ENCODE measurements around the gene SEMA5A.

Gene SEMA5A

GRCh38 chr5:9470410-9470809 lies 75.5 kb downstream of the SEMA5A start:
- Histone ChIP-seq H3K27ac (replicated peaks) (no peak overlapping the region), H3K27me3 (ENCODE audit: insufficient read depth, poor library complexity, severe bottlenecking) (peaks cover 2% of the 10 kb centered on the region), H3K4me3 (replicated peaks; ENCODE audit: insufficient read depth, low read length) (no peak overlapping the region)
- TF ChIP-seq POLR2AphosphoS5 (IDR thresholded peaks at IDR 0.05; ENCODE audit: low read depth) (no peak), CTCF (IDR thresholded peaks at IDR 0.05; ENCODE audit: insufficient read depth, low read length) (no peak), SPI1 (IDR thresholded peaks at IDR 0.05; ENCODE audit: borderline replicate concordance, low read depth) (no peak), GABPA (IDR thresholded peaks at IDR 0.05; ENCODE audit: low read depth) (no peak), REST (IDR thresholded peaks at IDR 0.05; ENCODE audit: insufficient replicate concordance, low read depth) (no peak)
- DNase-seq (ENCODE audit: low read depth in 1 of 2, low spot score in 1 of 2): no peak

GRCh38 chr5:9468060-9468388 lies 77.9 kb downstream of the SEMA5A start:
- Histone ChIP-seq H3K27ac (replicated peaks) (no peak overlapping the region), H3K4me3 (replicated peaks; ENCODE audit: insufficient read depth, low read length) (no peak overlapping the region), H3K27me3 (ENCODE audit: insufficient read depth, poor library complexity, severe bottlenecking) (peaks cover 2% of the 10 kb centered on the region)
- no peak for DNase-seq (ENCODE audit: low read depth in 1 of 2, low spot score in 1 of 2)
- TF ChIP-seq SPI1 (IDR thresholded peaks at IDR 0.05; ENCODE audit: borderline replicate concordance, low read depth) (no peak), POLR2AphosphoS5 (IDR thresholded peaks at IDR 0.05; ENCODE audit: low read depth) (no peak), GABPA (IDR thresholded peaks at IDR 0.05; ENCODE audit: low read depth) (no peak), CTCF (IDR thresholded peaks at IDR 0.05; ENCODE audit: insufficient read depth, low read length) (no peak), REST (IDR thresholded peaks at IDR 0.05; ENCODE audit: insufficient replicate concordance, low read depth) (no peak)

GRCh38 chr5:9467199-9468059 lies 78.4 kb downstream of the SEMA5A start:
- TF ChIP-seq POLR2AphosphoS5 (IDR thresholded peaks at IDR 0.05; ENCODE audit: low read depth) (no peak), SPI1 (IDR thresholded peaks at IDR 0.05; ENCODE audit: borderline replicate concordance, low read depth) (no peak), REST (IDR thresholded peaks at IDR 0.05; ENCODE audit: insufficient replicate concordance, low read depth) (no peak), CTCF (IDR thresholded peaks at IDR 0.05; ENCODE audit: insufficient read depth, low read length) (no peak), GABPA (IDR thresholded peaks at IDR 0.05; ENCODE audit: low read depth) (no peak)
- Histone ChIP-seq H3K27me3 (ENCODE audit: insufficient read depth, poor library complexity, severe bottlenecking) (peaks cover 2% of the 10 kb centered on the region), H3K4me3 (replicated peaks; ENCODE audit: insufficient read depth, low read length) (no peak overlapping the region), H3K27ac (replicated peaks) (no peak overlapping the region)
- DNase-seq (ENCODE audit: low read depth in 1 of 2, low spot score in 1 of 2): no peak
